Effector memory CD8-positive, alpha-beta T cell (primary cell): ENCODE results near the gene DNM3.
A peak's percentile ranks its signal among the peaks of the same experiment; 100 is the strongest.

Source experiments
- ATAC-seq: fragments of 150-1000 bp; cut with Tn5 transposase; replicated peaks from 2 replicates; pipeline ENCODE4 v1.10.0; 2021; ENCODE audit warnings: mild to moderate bottlenecking, moderate library complexity
- DNase-seq, 3 experiments: peaks; one replicate each; pipeline ENCODE4 v3.0.0; 2021
- H3K27ac Mint-ChIP-seq, 2 donors: one replicate each; pipeline ENCODE4 v1.8.0; 2022; ENCODE audit warnings: mild to moderate bottlenecking in 2 of 2, mixed read lengths in 2 of 2, moderate library complexity in 2 of 2
- H3K27me3 Mint-ChIP-seq, 2 donors: one replicate each; pipeline ENCODE4 v1.8.0; 2022; ENCODE audit warnings: mixed read lengths in 2 of 2
- H3K36me3 Mint-ChIP-seq: one replicate; pipeline ENCODE4 v1.8.0; 2022; ENCODE audit warnings: mild to moderate bottlenecking, moderate library complexity, mixed read lengths; ENCODE audit not compliant: insufficient read depth
- H3K4me1 Mint-ChIP-seq, 2 donors: one replicate each; pipeline ENCODE4 v1.8.0; 2022; ENCODE audit warnings: low read depth in 2 of 2, mixed read lengths in 2 of 2
- H3K4me3 Mint-ChIP-seq, 2 donors: one replicate each; pipeline ENCODE4 v1.8.0; 2022; ENCODE audit warnings: mild to moderate bottlenecking in 2 of 2, mixed read lengths in 2 of 2, moderate library complexity in 2 of 2
- H3K9me3 Mint-ChIP-seq, 2 donors: one replicate each; pipeline ENCODE4 v1.8.0; 2022; ENCODE audit warnings: mixed read lengths in 2 of 2

The DNM3 gene

GRCh38 chr1:172402878-172403569 is 561.7 kb downstream of the DNM3 start:
- ATAC-seq (peak; percentile 73), DNase-seq (no peak)
- H3K4me1 Mint-ChIP-seq, result peaks cover 18 to 36% of the 10 kb centered on the region in 2 donors
- H3K27ac Mint-ChIP-seq, result peak overlapping the region in 1 of 2 donors; percentile 47
- H3K4me3 Mint-ChIP-seq, result no peak overlapping the region
- H3K36me3 Mint-ChIP-seq, result no peaks in the 10 kb centered on the region
- H3K27me3 Mint-ChIP-seq, result no peaks in the 10 kb centered on the region
- no peaks in the 10 kb centered on the region for H3K9me3 Mint-ChIP-seq

GRCh38 chr1:172404121-172404520 is 562.8 kb downstream of the DNM3 start:
- Mint-ChIP-seq H3K36me3 (no peaks in the 10 kb centered on the region), H3K27ac (no peak overlapping the region), H3K27me3 (no peaks in the 10 kb centered on the region), H3K9me3 (no peaks in the 10 kb centered on the region), H3K4me3 (no peak overlapping the region), H3K4me1 (peaks cover 15 to 26% of the 10 kb centered on the region in 2 donors)
- ATAC-seq (no peak), DNase-seq (no peak)

- no peak overlapping the region for H3K4me3 Mint-ChIP-seq
- H3K27me3 Mint-ChIP-seq, result no peaks in the 10 kb centered on the region
- H3K4me1 Mint-ChIP-seq, result peaks cover 11 to 12% of the 10 kb centered on the region in 2 donors
- ATAC-seq (no peak), DNase-seq (no peak)
- H3K27ac Mint-ChIP-seq, result no peak overlapping the region
- no peaks in the 10 kb centered on the region for H3K36me3 Mint-ChIP-seq
- H3K9me3 Mint-ChIP-seq, result no peaks in the 10 kb centered on the region
These were observed 564.6 kb downstream of the DNM3 start for GRCh38 chr1:172405912-172406311.

GRCh38 chr1:172406968-172407367 is 565.7 kb downstream of the DNM3 start:
- Mint-ChIP-seq H3K36me3 (no peaks in the 10 kb centered on the region), H3K27me3 (no peaks in the 10 kb centered on the region)
- ATAC-seq, result no peak

GRCh38 chr1:172408958-172409357 is 567.7 kb downstream of the DNM3 start:
- Mint-ChIP-seq H3K27ac (no peak overlapping the region), H3K27me3 (no peaks in the 10 kb centered on the region), H3K4me3 (no peak overlapping the region), H3K36me3 (no peaks in the 10 kb centered on the region), H3K4me1 (peaks cover 3 to 4% of the 10 kb centered on the region in 2 donors), H3K9me3 (no peaks in the 10 kb centered on the region)
- ATAC-seq, result no peak
- no peak for DNase-seq

More at GRCh38 chr1:172406968-172407367, 565.7 kb downstream of the DNM3 start:
- H3K4me1 Mint-ChIP-seq, result peaks cover 12 to 14% of the 10 kb centered on the region in 2 donors
- no peak for DNase-seq
- H3K9me3 Mint-ChIP-seq, result no peaks in the 10 kb centered on the region
- no peak overlapping the region for H3K27ac Mint-ChIP-seq
- H3K4me3 Mint-ChIP-seq, result no peak overlapping the region

- DNase-seq (no peak), ATAC-seq (no peak)
- Mint-ChIP-seq H3K9me3 (no peaks in the 10 kb centered on the region), H3K4me1 (peaks cover 1 to 4% of the 10 kb centered on the region in 2 donors), H3K36me3 (no peaks in the 10 kb centered on the region), H3K27ac (no peak overlapping the region), H3K27me3 (no peaks in the 10 kb centered on the region), H3K4me3 (no peak overlapping the region)
These were observed 568.7 kb downstream of the DNM3 start for GRCh38 chr1:172410027-172410426.

GRCh38 chr1:172411791-172412338 is 570.6 kb downstream of the DNM3 start:
- Mint-ChIP-seq H3K4me1 (peaks cover 1 to 4% of the 10 kb centered on the region in 2 donors), H3K27me3 (no peaks in the 10 kb centered on the region), H3K9me3 (no peaks in the 10 kb centered on the region), H3K27ac (no peak overlapping the region), H3K4me3 (no peak overlapping the region), H3K36me3 (no peaks in the 10 kb centered on the region)
- peak; percentile 36 for ATAC-seq
- DNase-seq, result no peak

GRCh38 chr1:172414331-172414730 is 573.0 kb downstream of the DNM3 start:
- DNase-seq, result no peak
- Mint-ChIP-seq H3K27ac (no peak overlapping the region), H3K36me3 (no peaks in the 10 kb centered on the region), H3K27me3 (no peaks in the 10 kb centered on the region), H3K9me3 (no peaks in the 10 kb centered on the region), H3K4me1 (peaks cover 1 to 4% of the 10 kb centered on the region in 2 donors), H3K4me3 (no peak overlapping the region)
- ATAC-seq, result no peak

- no peak for DNase-seq
- H3K4me1 Mint-ChIP-seq, result peaks cover 1 to 4% of the 10 kb centered on the region in 2 donors
- no peaks in the 10 kb centered on the region for H3K36me3 Mint-ChIP-seq
- H3K27me3 Mint-ChIP-seq, result no peaks in the 10 kb centered on the region
- H3K9me3 Mint-ChIP-seq, result no peaks in the 10 kb centered on the region
- peak overlapping the region in 1 of 2 donors; percentile 39 for H3K27ac Mint-ChIP-seq
- H3K4me3 Mint-ChIP-seq, result no peak overlapping the region
- no peak for ATAC-seq
These were observed 575.3 kb downstream of the DNM3 start for GRCh38 chr1:172416496-172417035.

GRCh38 chr1:172417557-172417956 is 576.3 kb downstream of the DNM3 start:
- H3K4me1 Mint-ChIP-seq, result no peaks in the 10 kb centered on the region
- ATAC-seq (no peak), DNase-seq (no peak)
- H3K4me3 Mint-ChIP-seq, result no peak overlapping the region
- H3K27ac Mint-ChIP-seq, result peak overlapping the region in 1 of 2 donors; percentile 29
- no peaks in the 10 kb centered on the region for H3K9me3 Mint-ChIP-seq
- no peaks in the 10 kb centered on the region for H3K36me3 Mint-ChIP-seq
- H3K27me3 Mint-ChIP-seq, result no peaks in the 10 kb centered on the region

- H3K9me3 Mint-ChIP-seq, result no peaks in the 10 kb centered on the region
- no peaks in the 10 kb centered on the region for H3K27me3 Mint-ChIP-seq
- H3K27ac Mint-ChIP-seq, result peak within 1 kb of the TSS in 1 of 2 donors; percentile 10
- H3K36me3 Mint-ChIP-seq, result no peaks in the 10 kb centered on the region
- ATAC-seq (no peak), DNase-seq (no peak)
- no peaks in the 10 kb centered on the region for H3K4me1 Mint-ChIP-seq
- no peak within 1 kb of the TSS for H3K4me3 Mint-ChIP-seq
These were observed 579.1 kb downstream of the DNM3 start, which contains the start of gene C1orf105 for GRCh38 chr1:172420385-172420784. TSS of gene C1orf105 (plus strand) at chr1:172420685. CDS start at chr1:172420886, 201 bp downstream.

GRCh38 chr1:172421974-172422604 is 580.8 kb downstream of the DNM3 start:
- Mint-ChIP-seq H3K27ac (peak overlapping the region in 1 of 2 donors; percentile 32), H3K27me3 (no peaks in the 10 kb centered on the region), H3K36me3 (no peaks in the 10 kb centered on the region), H3K4me1 (no peaks in the 10 kb centered on the region), H3K9me3 (no peaks in the 10 kb centered on the region), H3K4me3 (no peak overlapping the region)
- ATAC-seq (no peak), DNase-seq (no peak)

GRCh38 chr1:172423336-172423735 is 582.0 kb downstream of the DNM3 start:
- no peak overlapping the region for H3K4me3 Mint-ChIP-seq
- no peak overlapping the region for H3K27ac Mint-ChIP-seq
- H3K4me1 Mint-ChIP-seq, result no peaks in the 10 kb centered on the region
- no peaks in the 10 kb centered on the region for H3K36me3 Mint-ChIP-seq
- no peaks in the 10 kb centered on the region for H3K9me3 Mint-ChIP-seq
- no peaks in the 10 kb centered on the region for H3K27me3 Mint-ChIP-seq
- DNase-seq (no peak), ATAC-seq (no peak)
